Measurements from ENCODE around the gene CATSPER4.

- TF ChIP-seq CTCF (IDR thresholded peaks at IDR 0.05), result peak; percentile 40 to 83 (median 50)
- no peak for TF ChIP-seq POLR2A (IDR thresholded peaks at IDR 0.05)
- no peak for TF ChIP-seq POLR2AphosphoS5 (IDR thresholded peaks at IDR 0.05)
Observed at GRCh38 chr1:26164036-26164860, 26.2 kb upstream of the CATSPER4 start.
